ENCODE data around the gene OR2A2.

The OR2A2 gene

DNA sequence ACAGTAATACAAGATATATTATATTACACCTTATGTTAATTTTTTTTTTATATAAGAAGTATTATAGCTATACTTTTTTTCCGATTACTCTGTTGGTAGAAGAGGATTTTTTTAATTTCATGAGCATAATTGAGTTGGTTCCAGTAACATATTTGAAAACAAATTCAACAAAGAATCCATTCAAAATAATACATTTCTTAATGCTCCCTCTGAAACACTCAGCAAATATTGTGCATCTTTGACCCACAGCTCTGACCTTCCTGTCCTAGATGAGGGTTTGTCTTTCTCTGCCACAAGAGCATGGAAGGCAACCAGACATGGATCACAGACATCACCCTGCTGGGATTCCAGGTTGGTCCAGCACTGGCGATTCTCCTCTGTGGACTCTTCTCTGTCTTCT, at the start of gene OR2A2:
Gene OR2A2, plus strand, starts transcription at position 301 of the 400 bp plus-strand sequence. Its CDS starts 0 bp downstream, at position 301.
- Mint-ChIP-seq H3K27ac (no peak within 1 kb of the TSS), H3K9me3 (no peaks in the 10 kb centered on the region), H3K4me1 (ENCODE audit: low read depth) (no peaks in the 10 kb centered on the region), H3K36me3 (ENCODE audit: low read depth) (no peaks in the 10 kb centered on the region), H3K4me3 (no peak within 1 kb of the TSS), H3K27me3 (ENCODE audit: low read depth) (peaks cover 6% of the 10 kb centered on the region)
- DNase-seq (ENCODE audit: low spot score), result no peak

DNA sequence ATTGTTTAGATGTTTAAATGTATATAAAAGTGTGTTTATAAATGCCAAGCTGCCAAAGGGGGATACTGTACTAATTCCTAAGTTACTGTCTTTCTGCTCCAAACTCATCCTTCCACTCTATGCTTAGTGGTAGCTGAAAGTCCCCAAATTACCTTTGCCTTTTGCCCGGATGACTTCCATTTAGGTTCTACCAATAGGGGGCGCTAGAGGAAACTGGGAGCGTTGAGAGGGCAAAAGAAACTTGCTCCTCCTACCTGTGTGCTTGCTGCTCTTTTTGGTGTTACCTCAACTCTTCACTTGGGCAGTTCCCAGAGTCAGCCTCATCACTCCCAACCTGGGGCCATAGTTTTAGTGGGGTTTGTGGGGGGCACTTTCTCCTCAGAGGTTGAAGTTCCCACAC, 45.7 kb upstream of the OR2A2 start:
- DNase-seq (ENCODE audit: low spot score), result no peak
- no peak overlapping the region for H3K27ac Mint-ChIP-seq
- no peaks in the 10 kb centered on the region for H3K36me3 Mint-ChIP-seq (ENCODE audit: low read depth)
- no peak overlapping the region for H3K4me3 Mint-ChIP-seq
- H3K27me3 Mint-ChIP-seq (ENCODE audit: low read depth), result peaks cover 3% of the 10 kb centered on the region
- no peaks in the 10 kb centered on the region for H3K4me1 Mint-ChIP-seq (ENCODE audit: low read depth)
- H3K9me3 Mint-ChIP-seq, result no peaks in the 10 kb centered on the region

- no peaks in the 10 kb centered on the region for H3K9me3 Mint-ChIP-seq
- no peak for DNase-seq (ENCODE audit: low spot score)
- no peaks in the 10 kb centered on the region for H3K4me1 Mint-ChIP-seq (ENCODE audit: low read depth)
- no peak within 1 kb of the TSS for H3K27ac Mint-ChIP-seq
- peaks cover 3% of the 10 kb centered on the region for H3K27me3 Mint-ChIP-seq (ENCODE audit: low read depth)
- H3K36me3 Mint-ChIP-seq (ENCODE audit: low read depth), result no peaks in the 10 kb centered on the region
- H3K4me3 Mint-ChIP-seq, result no peak within 1 kb of the TSS
Observed at GRCh38 chr7:144069511-144069910, 39.9 kb upstream of the OR2A2 start, which contains the start of gene OR2A25. TSS of gene OR2A25 (plus strand) at chr7:144069811. CDS start at chr7:144074220, 4,409 bp downstream.

DNA sequence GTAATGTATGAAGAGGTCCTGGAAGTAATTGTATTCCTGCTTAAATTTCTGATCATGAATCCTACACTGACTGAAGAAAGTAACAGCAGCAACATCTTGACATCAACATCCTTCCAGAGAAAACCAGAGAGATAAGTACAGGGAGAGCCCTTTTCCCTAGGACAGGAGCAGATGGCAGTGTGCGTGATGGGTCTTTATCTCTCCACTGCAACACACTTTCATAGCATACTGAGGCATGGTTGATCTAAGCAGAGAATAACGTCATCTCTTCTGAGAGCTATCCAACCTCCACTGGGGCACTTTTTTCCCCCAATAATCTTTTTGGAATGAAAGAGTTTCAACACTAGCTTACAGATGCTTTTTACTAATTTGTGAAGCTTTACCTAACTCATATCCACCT, 39.4 kb upstream of the OR2A2 start:
- H3K27ac Mint-ChIP-seq, result no peak overlapping the region
- no peaks in the 10 kb centered on the region for H3K36me3 Mint-ChIP-seq (ENCODE audit: low read depth)
- peaks cover 3% of the 10 kb centered on the region for H3K27me3 Mint-ChIP-seq (ENCODE audit: low read depth)
- H3K4me1 Mint-ChIP-seq (ENCODE audit: low read depth), result no peaks in the 10 kb centered on the region
- no peak for DNase-seq (ENCODE audit: low spot score)
- H3K9me3 Mint-ChIP-seq, result no peaks in the 10 kb centered on the region
- no peak overlapping the region for H3K4me3 Mint-ChIP-seq

GRCh38 chr7:144074374-144074773, 35.0 kb upstream of the OR2A2 start:
- Mint-ChIP-seq H3K4me3 (no peak overlapping the region), H3K4me1 (ENCODE audit: low read depth) (no peaks in the 10 kb centered on the region), H3K9me3 (no peaks in the 10 kb centered on the region), H3K27ac (no peak overlapping the region), H3K27me3 (ENCODE audit: low read depth) (no peaks in the 10 kb centered on the region), H3K36me3 (ENCODE audit: low read depth) (no peaks in the 10 kb centered on the region)
- no peak for DNase-seq (ENCODE audit: low spot score)

DNA sequence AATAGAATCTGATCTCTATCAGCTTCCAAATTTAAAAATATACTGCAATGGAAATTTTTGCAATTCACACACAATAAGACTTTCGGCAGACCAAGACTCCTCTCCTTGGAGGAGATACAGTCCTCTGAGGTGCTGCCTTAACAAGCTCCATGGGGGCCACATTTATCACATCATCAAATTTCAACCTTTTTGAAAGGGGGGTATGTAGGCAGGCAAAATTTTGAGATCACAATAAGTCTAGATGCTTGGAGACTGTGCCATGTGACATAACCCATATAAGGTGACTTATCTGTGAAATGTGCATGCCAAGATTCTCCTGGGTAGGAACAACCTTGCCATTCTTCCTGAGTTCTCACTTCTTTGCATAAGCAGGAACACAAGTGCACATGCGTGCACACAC, 23.4 kb upstream of the OR2A2 start, which contains the start of gene OR2A12:
Gene OR2A12, plus strand, starts transcription at position 301 of the 400 bp plus-strand sequence. CDS start 8,830 bp downstream, outside the sequence.
- H3K27ac Mint-ChIP-seq, result no peak within 1 kb of the TSS
- H3K36me3 Mint-ChIP-seq (ENCODE audit: low read depth), result no peaks in the 10 kb centered on the region
- peaks cover 4% of the 10 kb centered on the region for H3K9me3 Mint-ChIP-seq
- no peak within 1 kb of the TSS for H3K4me3 Mint-ChIP-seq
- no peaks in the 10 kb centered on the region for H3K4me1 Mint-ChIP-seq (ENCODE audit: low read depth)
- peaks cover 2% of the 10 kb centered on the region for H3K27me3 Mint-ChIP-seq (ENCODE audit: low read depth)
- DNase-seq (ENCODE audit: low spot score), result no peak

DNA sequence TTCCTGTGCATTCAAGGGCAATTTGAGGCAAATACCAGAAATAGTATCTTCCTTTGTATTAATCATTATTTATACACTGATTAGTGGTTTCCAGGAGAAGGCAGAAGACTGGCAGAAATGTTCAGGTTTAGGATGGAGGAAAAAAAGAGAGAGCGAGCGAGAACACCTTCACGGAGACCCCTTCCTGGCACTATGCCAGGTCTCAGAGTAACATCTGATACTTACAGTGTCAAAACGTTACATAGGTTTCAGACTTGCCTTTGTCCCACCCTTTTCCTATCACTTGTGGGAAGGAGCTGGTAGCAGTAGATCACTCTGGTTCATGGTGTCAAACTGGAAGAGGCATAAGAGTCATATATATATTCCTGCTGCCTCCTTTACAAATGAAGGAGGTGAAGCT, 22.7 kb upstream of the OR2A2 start:
- no peak overlapping the region for H3K4me3 Mint-ChIP-seq
- H3K36me3 Mint-ChIP-seq (ENCODE audit: low read depth), result no peaks in the 10 kb centered on the region
- H3K27ac Mint-ChIP-seq, result no peak overlapping the region
- peaks cover 2% of the 10 kb centered on the region for H3K27me3 Mint-ChIP-seq (ENCODE audit: low read depth)
- no peak for DNase-seq (ENCODE audit: low spot score)
- H3K9me3 Mint-ChIP-seq, result peaks cover 8% of the 10 kb centered on the region
- no peaks in the 10 kb centered on the region for H3K4me1 Mint-ChIP-seq (ENCODE audit: low read depth)

DNA sequence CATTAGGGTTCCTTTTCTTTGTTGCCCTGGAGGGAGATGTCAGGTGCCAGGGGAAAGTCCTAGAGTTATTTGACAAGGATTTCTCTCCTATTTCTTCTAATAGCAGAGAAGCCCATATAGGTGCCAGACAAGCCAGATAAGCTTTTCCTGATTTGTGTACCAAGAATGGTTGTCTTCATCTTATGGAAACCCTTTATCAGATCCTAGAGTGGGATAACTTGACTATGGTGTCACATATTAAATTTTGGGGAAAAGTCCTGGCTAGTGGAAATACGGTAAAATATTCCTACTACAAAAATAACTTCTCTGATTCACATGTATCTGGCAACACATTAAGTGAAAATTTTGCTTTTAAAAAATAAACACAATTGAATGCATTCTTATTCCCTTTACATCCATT, 22.2 kb upstream of the OR2A2 start:
- Mint-ChIP-seq H3K36me3 (ENCODE audit: low read depth) (no peaks in the 10 kb centered on the region), H3K4me3 (no peak overlapping the region), H3K4me1 (ENCODE audit: low read depth) (no peaks in the 10 kb centered on the region), H3K27ac (no peak overlapping the region), H3K27me3 (ENCODE audit: low read depth) (peaks cover 2% of the 10 kb centered on the region), H3K9me3 (peaks cover 8% of the 10 kb centered on the region)
- no peak for DNase-seq (ENCODE audit: low spot score)

DNA sequence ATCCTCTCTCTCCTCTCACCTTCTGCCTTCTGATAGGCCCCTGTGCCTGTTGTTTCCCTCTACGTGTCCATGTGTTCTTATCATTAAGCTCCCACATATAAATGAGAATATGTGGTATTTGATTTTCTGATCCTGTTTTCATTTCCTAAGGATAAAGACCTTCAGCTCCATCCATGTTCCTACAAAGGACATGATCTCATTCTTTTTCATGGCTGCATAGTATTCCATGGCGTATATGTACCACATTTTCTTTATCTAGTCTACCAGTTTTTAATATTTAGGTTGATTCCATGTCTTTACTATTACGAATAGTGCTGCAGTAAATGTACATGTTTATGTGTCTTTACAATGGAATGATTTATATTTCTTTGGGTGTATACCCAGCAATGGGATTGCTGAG, 18.7 kb upstream of the OR2A2 start:
- H3K9me3 Mint-ChIP-seq, result peaks cover 8% of the 10 kb centered on the region
- no peak overlapping the region for H3K27ac Mint-ChIP-seq
- H3K27me3 Mint-ChIP-seq (ENCODE audit: low read depth), result peaks cover 2% of the 10 kb centered on the region

DNA sequence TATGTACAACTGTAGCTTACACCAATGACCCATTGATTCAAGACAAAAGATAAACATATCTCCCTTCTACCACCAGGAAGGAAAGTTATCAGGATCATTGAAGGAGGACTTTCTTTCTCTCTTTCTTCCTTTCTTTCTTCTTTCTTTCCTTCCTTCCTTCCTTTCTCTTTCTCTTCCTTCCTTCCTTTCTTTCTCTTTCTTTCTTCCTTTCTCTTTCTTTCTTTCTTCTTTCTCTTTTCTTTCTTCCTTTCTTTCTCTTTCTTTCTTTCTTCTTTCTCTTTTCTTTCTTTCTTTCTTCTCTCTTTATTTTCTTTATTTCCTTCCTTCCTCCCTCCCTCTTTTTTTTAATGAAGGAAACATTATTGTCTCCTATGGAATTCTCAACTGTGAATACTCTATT, 10.6 kb upstream of the OR2A2 start:
- H3K4me1 Mint-ChIP-seq (ENCODE audit: low read depth), result no peaks in the 10 kb centered on the region
- no peak overlapping the region for H3K27ac Mint-ChIP-seq
- H3K27me3 Mint-ChIP-seq (ENCODE audit: low read depth), result peaks cover 3% of the 10 kb centered on the region
- no peak overlapping the region for H3K4me3 Mint-ChIP-seq
- no peaks in the 10 kb centered on the region for H3K9me3 Mint-ChIP-seq
- no peak for DNase-seq (ENCODE audit: low spot score)
- H3K36me3 Mint-ChIP-seq (ENCODE audit: low read depth), result no peaks in the 10 kb centered on the region

More for the DNA sequence above, 18.7 kb upstream of the OR2A2 start:
- DNase-seq (ENCODE audit: low spot score), result no peak
- H3K4me3 Mint-ChIP-seq, result no peak overlapping the region
- no peaks in the 10 kb centered on the region for H3K4me1 Mint-ChIP-seq (ENCODE audit: low read depth)
- no peaks in the 10 kb centered on the region for H3K36me3 Mint-ChIP-seq (ENCODE audit: low read depth)

- Mint-ChIP-seq H3K9me3 (no peaks in the 10 kb centered on the region), H3K27me3 (ENCODE audit: low read depth) (peaks cover 5% of the 10 kb centered on the region), H3K27ac (no peak overlapping the region), H3K36me3 (ENCODE audit: low read depth) (no peaks in the 10 kb centered on the region), H3K4me3 (no peak overlapping the region), H3K4me1 (ENCODE audit: low read depth) (no peaks in the 10 kb centered on the region)
- no peak for DNase-seq (ENCODE audit: low spot score)
Observed at GRCh38 chr7:144100607-144101006, 8.8 kb upstream of the OR2A2 start.

DNA sequence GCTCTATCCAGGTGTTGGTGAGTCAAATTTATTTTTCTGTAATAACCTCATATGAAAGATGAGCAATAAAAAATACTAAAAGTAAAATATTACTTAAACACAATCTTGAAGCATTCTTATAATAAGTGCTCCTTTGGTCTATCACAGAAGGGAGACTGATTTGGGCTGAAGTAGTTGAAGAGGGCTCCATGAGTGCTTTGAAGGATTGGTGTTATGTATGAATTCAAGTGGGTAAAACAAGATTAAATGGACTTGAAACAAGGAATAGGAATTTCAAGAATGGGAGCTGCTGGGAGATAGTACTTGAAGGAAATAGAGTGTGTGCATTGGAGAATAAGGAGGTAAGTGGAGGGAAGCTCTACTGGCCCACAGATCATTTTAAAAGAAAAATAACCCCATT, 7.3 kb upstream of the OR2A2 start:
- H3K9me3 Mint-ChIP-seq, result no peaks in the 10 kb centered on the region
- DNase-seq (ENCODE audit: low spot score), result no peak
- H3K4me1 Mint-ChIP-seq (ENCODE audit: low read depth), result no peaks in the 10 kb centered on the region
- no peak overlapping the region for H3K4me3 Mint-ChIP-seq
- no peaks in the 10 kb centered on the region for H3K36me3 Mint-ChIP-seq (ENCODE audit: low read depth)
- peaks cover 5% of the 10 kb centered on the region for H3K27me3 Mint-ChIP-seq (ENCODE audit: low read depth)
- H3K27ac Mint-ChIP-seq, result no peak overlapping the region

DNA sequence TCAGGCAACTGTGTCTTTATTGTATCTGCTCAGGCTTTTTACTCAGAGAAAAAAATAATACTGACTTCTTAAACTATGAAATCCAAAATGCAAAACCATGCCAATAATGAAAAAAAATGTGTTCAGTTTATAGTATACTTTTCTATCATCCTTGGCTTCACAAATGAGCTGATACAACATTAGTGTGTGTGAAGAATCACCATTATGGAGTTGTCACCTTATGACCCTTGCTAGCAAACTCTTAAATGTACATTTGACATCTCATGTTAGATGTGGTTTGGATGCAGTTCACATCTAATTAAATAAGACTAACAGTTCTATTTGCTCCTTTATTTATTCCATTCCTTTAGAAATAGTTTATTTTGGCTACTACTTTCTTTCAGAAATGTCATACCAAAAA, 4.2 kb upstream of the OR2A2 start:
- H3K9me3 Mint-ChIP-seq, result no peaks in the 10 kb centered on the region
- peaks cover 5% of the 10 kb centered on the region for H3K27me3 Mint-ChIP-seq (ENCODE audit: low read depth)
- no peak for DNase-seq (ENCODE audit: low spot score)

DNA sequence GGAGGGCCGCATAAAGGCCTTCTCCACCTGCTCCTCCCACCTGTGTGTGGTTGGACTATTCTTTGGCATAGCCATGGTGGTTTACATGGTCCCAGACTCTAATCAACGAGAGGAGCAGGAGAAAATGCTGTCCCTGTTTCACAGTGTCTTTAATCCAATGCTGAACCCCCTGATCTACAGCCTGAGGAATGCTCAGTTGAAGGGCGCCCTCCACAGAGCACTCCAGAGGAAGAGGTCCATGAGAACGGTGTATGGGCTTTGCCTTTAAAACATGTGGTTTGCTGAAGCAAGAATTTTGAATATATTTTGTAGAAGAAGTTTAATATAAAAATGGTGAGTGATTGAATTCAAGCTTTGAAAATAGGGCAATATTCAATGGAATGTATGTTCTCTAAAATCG, 889 bp downstream of the OR2A2 start:
- Mint-ChIP-seq H3K4me1 (ENCODE audit: low read depth) (no peaks in the 10 kb centered on the region), H3K27me3 (ENCODE audit: low read depth) (peaks cover 5% of the 10 kb centered on the region), H3K36me3 (ENCODE audit: low read depth) (no peaks in the 10 kb centered on the region), H3K27ac (no peak overlapping the region), H3K4me3 (no peak overlapping the region), H3K9me3 (no peaks in the 10 kb centered on the region)
- DNase-seq (ENCODE audit: low spot score), result no peak

More for the DNA sequence above, 4.2 kb upstream of the OR2A2 start:
- no peak overlapping the region for H3K27ac Mint-ChIP-seq
- H3K4me1 Mint-ChIP-seq (ENCODE audit: low read depth), result no peaks in the 10 kb centered on the region
- H3K36me3 Mint-ChIP-seq (ENCODE audit: low read depth), result no peaks in the 10 kb centered on the region
- no peak overlapping the region for H3K4me3 Mint-ChIP-seq

- Mint-ChIP-seq H3K4me1 (ENCODE audit: low read depth) (no peaks in the 10 kb centered on the region), H3K27ac (no peak overlapping the region)
Observed at GRCh38 chr7:144113651-144114050, 4.3 kb downstream of the OR2A2 start.

More at GRCh38 chr7:144113651-144114050, 4.3 kb downstream of the OR2A2 start:
- no peak for DNase-seq (ENCODE audit: low spot score)
- Mint-ChIP-seq H3K9me3 (no peaks in the 10 kb centered on the region), H3K4me3 (no peak overlapping the region), H3K36me3 (ENCODE audit: low read depth) (no peaks in the 10 kb centered on the region), H3K27me3 (ENCODE audit: low read depth) (peaks cover 8% of the 10 kb centered on the region)

Measured in T-helper 2 cell treated with Interferon-gamma antibody and Interleukin-4, amounts not matched to agents 5 μg/mL and 100 μg/mL, for 36 hours (primary cell).